HG03439 (cell line): ENCODE data around the gene RITA1.

Experiments used
- ATAC-seq: cut with Tn5 transposase; IDR thresholded peaks from one replicate; pipeline ENCODE4 v1.9.1; 2021; ENCODE audit warnings: mild to moderate bottlenecking, moderate library complexity; ENCODE audit not compliant: unreplicated experiment

Gene RITA1

DNA sequence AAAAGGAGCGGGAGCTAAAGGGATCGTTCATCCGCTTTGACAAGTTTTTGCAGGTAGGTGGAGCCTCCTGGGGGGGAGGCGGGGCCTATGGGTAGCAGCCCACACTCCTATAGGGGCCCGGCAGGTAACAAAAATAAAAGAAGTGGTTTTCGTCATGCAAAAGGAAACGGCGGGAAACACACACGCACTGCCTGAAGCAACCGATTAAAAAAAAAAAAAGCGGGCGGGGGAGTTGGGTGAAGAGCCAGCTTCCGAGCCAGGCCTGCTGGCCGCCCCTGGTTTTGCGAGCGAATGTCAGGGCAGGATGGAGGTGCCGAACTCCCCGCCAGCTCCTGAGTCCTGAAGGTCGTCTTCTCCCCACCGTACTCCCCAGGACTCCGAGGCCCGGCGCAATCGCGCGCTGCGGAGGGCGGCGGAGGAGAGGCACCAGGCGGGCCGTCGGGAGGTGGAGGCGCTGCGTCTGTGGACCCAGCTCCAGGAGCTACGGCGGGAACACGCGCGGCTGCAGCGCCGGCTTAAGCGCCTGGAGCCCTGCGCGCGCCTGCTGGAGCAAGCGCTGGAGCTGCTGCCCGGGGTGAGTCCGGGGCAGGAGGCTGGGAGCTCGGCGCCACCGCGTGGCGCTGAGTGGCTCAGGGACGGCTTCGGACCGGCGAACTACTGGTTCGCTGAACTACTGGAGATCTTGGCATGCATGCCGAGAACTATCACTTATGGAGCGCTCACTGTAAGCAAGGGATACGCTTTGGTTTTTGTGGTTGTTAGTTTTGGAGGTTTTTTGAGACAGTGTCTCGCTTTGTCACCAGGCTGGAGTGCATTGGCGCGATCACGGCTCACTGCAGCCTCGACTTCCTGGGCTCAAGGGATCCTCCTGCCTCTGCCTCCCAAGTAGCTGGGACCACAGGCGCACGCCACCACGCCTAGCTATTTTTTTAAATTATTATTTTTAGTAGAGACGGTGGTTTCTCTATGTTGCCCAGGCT is 32.4 kb upstream of the RITA1 start:
- ATAC-seq = no peak

DNA sequence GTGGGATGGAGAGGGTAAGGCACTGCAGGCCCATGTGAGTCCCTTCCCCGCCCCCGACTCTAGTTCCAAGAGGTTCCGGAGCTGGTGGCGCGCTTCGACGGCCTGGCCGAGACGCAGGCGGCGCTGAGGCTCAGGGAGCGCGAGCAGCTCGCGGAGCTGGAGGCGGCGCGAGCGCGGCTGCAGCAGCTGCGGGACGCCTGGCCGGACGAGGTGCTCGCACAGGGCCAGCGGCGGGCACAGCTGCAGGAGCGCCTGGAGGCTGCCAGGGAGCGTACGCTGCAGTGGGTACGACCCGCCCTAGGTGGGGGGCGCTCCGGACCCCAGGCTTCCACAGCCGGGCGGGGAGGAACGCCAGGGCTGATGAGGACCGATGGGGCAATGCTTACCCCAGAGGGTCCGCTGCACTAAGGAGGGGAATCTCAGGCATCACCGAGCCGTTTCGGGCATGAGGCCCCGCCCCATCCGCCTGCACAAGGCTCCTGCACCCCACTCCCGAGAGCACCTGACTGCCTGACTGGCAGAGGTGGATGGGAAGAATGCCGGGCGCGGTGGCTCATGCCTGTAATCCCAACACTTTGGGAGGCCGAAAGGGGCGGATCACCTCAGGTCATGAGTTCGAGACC is 31.1 kb upstream of the RITA1 start:
- ATAC-seq = no peak

DNA sequence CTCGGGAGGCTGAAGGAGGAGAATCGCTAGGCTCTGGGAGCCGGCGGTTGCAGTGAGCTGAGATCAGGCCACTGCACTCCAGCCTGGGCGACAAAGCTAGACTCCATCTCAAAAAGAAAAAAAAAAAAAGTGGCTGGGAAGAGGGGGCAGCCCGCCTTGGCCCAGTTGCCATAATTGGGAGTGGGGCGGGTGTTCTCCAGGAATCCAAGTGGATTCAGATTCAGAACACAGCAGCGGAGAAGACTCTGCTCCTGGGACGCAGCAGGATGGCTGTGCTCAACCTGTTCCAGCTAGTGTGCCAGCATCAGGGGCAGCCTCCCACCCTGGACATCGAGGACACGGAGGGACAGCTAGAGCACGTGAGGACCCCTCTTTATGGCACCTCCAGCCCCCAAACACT is 30.5 kb upstream of the RITA1 start:
- ATAC-seq = no peak

DNA sequence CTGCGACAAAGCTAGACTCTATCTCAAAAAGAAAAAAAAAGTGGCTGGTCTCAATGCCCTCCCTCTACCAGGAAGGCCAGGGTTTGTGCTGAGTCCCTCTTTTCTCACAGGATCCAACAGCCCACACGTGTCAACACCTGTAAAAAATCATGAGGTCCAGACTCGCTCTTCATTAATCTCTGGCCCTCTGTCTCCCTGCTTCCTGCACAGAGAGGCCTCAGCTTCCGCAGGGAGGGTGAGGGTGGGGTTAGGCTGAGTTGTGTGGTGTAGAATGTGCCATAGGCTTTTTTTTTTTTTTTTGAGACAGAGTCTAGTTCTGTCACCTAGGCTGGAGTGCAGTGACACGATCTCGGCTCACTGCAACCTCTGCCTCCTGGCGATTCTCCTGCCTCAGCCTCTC is 29.9 kb upstream of the RITA1 start:
- no peak for ATAC-seq

DNA sequence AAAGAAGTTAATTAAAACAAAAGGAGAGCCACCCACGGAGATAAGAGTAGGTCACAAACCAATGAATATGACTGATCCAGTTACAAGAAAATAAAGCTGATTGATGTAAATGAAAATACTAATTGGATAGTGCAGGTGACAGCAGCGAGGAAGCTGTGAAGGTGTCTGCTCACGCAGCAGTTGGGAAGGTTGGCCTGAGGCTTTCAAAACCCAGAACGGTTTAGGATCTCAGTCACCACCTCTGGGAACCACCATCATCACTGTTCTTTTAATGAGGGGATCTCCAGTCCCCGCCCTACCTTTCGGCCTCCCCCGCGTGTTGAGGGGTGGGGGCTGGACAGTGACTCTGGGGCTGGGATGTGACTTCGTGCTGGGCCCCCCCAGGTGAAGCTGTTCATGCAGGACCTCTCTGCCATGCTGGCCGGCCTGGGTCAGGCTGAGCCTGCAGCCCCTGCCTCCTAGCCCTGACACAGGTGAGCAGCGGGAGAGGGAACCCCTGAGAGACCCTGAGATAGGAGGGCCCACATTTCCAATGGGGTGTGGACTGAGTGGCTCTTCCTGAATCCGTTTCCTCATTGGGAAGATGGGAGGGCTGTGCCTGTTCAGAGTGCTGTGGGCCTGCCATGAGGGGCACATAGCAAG is 28.2 kb upstream of the RITA1 start:
- ATAC-seq = no peak

DNA sequence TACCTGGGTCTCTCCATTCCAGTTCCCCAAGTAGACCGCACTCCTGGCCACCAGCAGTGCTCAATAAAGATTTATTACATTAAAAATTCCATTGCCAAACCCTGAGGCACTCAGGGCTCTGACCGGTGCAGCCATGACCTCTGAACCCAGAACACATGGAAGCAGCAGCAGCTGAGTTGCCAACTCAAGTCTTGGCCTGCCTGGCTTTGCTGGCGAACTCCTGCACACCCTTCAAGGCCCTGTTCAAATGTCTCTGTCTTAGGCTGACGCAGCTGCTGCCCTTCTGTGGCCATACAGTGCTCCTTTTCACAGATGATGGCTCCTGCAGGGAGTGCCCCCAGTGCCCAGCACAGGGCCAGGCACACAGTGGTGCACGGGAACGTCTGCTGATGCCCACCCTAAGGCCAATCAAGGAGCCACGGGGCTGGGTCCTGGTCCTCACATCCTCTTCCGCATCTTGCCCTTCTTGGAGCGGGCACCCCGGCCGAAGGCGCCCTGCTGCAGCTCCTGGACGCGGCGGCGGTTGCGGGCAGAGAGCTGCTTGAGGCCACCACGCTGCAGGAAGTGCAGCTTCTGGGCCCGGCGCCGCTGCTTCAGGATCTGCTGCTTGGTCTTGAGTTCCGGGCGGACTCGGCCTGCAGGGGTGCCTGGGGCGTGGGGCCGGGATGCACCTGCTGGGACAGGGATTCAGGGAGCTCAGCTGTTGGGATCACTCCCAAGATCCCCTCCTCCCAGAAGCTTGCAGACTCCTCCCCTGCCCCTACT is 26.9 kb upstream of the RITA1 start:
- ATAC-seq = no peak

DNA sequence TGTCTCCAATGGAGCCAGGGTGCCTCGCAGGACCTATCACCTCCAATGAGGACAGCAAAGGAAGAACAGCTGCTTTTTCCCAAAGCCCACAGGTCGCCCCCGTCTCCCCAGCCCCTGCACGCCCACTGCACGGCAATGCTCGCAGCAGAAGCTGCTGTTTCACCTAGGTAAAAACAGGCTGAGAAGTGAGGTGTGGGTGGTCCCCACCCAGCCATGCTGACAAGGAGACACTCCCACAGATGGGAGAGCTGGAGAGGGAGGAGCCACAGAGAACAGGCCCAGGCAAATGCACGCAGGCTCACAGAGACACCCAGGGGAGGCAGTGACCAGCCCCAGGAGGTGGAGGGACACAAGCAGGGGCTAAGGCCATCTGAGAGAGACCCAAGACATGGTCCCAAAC is 25.6 kb upstream of the RITA1 start:
- ATAC-seq = no peak

DNA sequence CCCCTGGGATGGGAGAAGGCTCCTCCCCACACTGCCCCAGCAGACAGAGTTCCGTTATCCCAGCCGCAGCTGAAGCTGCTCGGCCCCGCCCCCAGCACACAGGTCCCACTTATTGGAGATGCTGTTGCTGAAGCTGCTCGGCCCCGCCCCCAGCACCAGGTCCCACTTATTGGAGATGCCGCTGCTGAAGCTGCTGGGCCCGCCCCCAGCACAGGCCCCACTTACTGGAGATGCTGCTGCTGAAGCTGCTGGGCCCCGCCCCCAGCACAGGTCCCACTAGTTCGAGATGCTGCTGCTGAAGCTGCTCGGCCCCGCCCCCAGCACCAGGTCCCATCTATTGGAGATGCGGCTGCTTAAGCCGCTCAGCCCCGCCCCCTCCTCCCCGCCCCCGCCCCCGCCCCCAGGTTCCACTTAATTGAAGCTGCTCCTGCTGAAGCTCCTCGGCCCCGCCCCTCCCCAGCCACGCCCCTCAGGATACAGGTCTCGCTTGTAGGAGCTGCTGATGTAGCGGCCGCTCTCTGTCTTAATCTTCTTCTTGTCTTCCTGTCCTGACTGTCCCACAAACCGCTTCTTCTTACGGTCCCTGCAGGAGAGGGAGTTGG is 24.0 kb upstream of the RITA1 start:
- ATAC-seq = no peak

DNA sequence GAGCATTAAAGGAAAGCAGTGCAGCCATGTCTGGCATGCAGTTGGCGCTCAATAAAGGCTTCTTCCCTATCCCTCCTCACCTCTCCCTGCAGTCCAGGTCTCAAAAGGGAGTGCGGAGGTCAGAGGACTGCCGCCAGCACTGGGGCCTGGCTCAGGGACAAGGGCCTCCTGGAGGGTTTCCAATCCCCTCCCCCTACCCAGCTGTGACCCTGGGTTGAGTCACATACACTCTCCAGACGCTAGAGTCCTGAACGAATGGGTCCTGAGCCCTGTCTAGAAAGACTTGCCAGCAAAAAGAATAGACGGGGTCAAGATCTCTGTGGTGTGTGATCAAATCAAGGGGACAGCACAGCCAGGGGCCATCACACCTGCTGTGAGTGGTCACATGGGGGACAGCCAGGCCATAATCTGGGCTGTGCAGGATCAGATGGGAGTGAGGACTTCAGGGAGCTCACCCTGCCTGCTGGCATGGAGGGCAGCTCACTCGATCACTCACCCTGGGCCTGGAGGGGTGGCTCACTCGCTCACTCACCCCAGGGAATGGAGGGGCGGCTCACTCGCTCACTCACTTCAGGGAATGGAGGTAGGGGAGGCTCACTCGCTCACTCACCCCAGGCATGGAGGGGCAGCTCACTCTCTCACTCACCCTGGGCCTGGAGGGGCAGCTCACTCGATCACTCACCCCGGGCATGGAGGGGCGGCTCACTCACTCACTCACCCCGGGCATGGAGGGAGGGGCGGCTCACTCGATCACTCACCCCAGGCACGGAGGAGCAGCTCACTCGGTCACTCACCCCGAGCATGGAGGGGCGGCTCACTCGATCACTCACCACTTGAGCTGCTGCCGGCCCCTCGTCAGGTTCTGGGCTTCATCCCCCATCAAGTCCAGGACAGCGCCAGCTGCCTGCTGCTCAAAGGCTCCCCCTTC is 23.2 kb upstream of the RITA1 start:
- ATAC-seq = no peak

DNA sequence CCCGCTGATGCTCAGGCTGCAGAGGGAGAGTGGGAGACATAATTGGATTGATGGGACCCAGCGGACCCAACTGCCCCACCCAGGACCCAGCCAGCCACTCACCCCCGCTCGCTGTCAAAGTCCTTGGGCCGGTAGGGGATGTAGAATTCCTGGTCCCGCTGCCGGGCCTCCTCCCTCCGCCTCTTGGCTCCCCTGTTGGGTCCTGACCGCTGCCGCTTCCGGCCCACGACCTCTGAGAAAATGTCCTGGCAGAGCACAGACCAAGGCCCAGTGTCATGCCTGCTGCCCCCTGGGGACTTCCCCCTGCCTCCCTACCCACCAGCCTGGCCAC is 22.5 kb upstream of the RITA1 start:
- no peak for ATAC-seq

DNA sequence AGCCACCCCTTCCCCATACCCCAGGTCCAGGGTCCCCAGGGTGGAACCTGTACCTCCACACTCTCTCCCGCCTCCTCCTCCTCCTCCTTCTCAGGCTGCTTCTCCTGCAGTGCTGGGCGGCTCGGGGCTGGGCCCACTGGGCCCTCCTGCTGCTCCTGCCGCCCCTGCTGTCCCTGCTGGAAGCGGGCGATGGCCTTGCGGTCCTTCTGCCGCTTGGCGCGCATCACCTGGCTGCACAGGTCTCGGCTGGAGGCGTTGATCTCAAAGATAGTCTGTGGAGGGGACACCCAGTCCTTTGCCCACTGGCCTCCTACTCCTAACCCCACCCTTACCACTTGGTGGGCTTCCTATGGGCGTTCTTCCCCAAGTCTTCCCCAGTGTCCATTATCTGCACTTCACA is 21.5 kb upstream of the RITA1 start:
- no peak for ATAC-seq

DNA sequence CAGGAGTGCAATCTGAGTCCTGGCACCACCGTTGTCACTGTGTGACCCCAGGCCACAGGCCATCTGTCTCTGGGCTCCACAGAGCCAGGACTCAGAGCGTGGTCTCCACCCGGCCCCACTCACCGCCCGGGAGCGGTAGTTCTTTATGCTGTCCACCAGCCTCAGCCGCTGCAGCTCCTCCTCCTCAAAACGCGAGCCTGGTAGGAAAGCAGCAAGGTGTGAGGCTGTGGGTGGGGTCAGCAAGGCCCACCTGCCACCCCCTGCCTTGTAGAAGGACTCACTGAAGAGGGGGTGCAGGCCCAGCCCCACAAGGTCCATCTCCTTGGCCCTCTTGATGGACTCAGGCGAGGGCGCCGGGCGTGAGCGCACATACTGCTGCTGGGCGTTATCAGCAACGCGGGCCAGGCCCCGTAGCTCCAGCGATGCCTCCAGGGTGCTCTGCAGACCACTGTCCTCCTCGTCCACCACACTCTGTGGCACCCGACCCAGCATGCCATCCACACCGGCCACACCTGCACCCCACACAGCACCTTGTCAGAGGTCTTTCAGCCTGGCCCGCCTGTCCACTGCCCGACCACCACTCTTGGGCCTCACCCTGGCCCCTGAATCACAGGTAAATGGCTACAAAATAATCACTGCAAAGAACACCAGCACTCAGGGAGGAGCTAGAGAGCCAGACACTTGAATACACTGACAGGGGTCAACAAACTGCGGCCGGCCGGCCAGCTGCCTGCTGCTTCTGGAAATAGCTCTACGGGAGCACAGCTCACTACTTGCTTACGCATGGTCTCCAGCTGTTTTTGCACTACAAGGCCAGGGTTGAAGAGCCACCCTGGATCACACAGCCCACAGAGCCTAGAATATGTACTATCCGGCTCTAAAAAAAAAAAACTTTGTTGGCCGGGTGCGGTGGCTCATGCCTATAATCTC is 19.7 kb upstream of the RITA1 start:
- ATAC-seq = no peak

DNA sequence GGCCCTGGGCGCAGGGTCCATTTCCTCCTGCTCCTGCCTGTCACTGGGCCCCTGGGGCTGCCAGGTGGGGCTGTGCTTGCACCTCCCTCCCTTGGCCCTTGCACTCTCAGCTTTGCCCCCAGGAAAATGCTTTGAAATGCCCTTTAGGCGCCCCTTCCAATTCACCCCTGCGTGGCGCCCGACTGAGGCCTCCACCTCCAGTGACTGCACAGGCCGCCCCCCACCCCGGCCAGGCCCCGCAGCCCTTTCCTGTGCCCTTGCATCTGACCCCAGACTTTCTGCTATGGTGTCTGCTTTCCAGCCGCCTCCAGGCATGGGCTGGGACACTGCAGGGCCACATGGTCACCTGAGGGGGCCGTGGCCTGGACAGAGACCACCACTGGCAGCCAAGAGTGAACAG is 17.7 kb upstream of the RITA1 start:
- no peak for ATAC-seq

DNA sequence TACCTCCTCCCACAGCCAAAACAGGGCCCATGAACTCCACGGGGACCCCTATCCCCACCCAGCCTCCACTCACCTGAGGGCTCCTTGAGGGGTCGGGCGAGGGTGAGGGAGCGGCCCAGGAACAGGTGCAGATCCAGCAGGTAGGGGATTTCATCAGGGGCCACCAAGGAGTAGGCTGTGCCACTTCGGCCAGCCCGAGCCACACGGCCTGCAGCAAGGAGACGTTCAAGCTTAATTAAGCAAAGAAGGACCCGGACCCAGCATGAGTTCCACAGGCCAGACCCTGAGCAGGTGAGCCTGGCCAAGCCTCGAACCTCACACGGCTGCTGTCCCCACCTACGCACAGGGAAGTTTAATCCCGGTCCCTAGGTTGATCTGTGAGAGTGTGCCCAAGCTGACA is 15.8 kb upstream of the RITA1 start:
- ATAC-seq = no peak

DNA sequence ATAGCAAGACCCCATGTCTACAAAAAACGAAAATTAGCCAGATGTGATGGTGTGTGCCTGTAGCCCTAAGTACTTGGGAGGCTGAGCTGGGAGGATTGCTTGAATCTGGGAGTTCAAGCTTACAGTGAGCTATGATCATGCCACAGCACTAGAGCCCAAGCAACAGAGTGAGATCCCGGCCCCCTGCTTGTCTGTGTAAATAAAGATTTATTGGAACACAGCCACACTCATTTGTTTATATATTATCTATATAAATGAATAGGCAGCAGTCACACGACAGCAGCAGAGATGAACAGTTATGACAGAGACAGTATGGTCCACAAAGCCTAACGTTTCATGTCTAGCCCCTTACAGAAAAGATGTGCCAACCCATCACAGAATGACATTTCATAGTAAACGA is 15.1 kb upstream of the RITA1 start:
- no peak for ATAC-seq

DNA sequence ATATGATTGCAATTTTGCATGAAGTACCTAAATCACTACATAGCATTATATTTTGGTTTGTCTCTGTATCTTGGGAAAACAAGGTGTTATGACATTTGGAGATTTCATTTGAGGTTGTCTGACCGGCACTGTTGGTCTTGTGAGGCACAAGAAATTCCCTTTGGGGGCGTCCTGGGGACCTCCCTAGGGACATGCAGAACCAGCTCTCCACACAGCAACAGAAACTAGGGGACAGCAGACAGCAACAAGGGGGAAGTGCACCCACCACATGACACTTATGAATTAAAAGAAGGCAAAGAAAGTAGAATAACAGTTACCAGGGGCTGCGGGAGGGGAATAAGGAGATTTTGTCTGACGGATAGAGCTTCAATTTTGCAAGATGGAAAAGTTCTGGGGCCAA is 14.6 kb upstream of the RITA1 start:
- ATAC-seq = no peak

DNA sequence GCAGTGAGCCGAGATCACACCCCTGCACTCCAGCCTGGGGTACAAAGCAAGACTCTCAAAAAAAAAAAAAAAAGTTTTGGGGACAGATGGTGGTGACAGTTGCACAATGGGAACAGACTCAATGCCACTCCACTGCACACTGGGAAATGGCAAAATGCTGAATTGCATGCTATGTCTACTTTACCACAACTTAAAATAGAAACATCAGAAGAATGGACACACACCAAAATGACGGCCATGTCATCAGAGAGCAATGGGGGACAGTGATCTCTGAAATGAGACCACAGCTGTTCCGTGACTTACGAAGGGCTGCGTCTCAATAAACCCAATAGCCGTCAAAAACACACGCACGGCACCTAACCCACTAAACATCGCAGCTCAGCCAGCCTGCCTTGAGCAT is 14.0 kb upstream of the RITA1 start:
- no peak for ATAC-seq

DNA sequence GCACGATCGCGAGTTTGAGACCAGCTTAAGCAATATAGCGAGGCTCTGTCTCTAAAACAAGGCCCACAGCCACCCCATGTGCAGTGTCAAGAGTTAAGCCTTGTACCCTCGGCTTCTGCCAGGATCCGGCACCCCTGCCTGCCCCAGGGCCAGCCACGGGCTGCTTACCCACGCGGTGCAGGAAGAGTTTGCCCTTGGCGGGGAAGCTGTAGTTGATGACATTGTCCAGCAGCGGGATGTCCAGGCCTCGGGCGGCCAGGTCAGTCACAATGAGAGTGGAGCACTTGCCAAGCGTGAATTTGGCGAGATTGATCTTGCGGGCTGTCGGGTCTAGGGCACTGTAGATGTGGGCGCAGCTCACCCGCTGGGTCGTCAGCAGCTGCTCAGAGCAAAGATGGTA is 13.3 kb upstream of the RITA1 start:
- no peak for ATAC-seq
